PC-3 (cell line): ENCODE measurements around the gene HSPA6. TPM values are rescaled to one million over a fixed set of nuclear protein-coding genes. Genes with fewer than 3 reads are reported as not detected.

ENCODE experiments used
- ATAC-seq: fragments of 200-7000 bp; cut with Tn5 transposase; 2 replicates; pipeline ENCODE4 v1.9.1; 2020; ENCODE audit warnings: mild to moderate bottlenecking, moderate library complexity
- BruUV-seq: library from RNA; stranded (reverse); fragments of 400-500 nt; replicated peaks from 2 replicates; lab custom pipeline; 2021; lab: Mats Ljungman, UMichigan
- CTCF ChIA-PET: fragments of 300-600 bp; sonication (Branson Sonifier 250); formaldehyde crosslinking; loops from one replicate; lab custom pipeline; 2022; ENCODE audit warnings: antibody characterized with exemption; lab: Charles Lee
- POLR2A ChIA-PET: fragments of 300-600 bp; sonication (Branson Sonifier 250); formaldehyde crosslinking; loops from one replicate; lab custom pipeline; 2022; ENCODE audit warnings: antibody characterized with exemption; ENCODE audit not compliant: unreplicated experiment; lab: Charles Lee
- DNase-seq: peaks from one replicate; pipeline ENCODE4 v3.0.0-alpha.2; 2015
- H2AFZ ChIP-seq: fragments of 300-600 bp; sonication (generic); 2 replicates; pipeline ENCODE4 v1.6.0; 2016; ENCODE audit warnings: antibody characterized with exemption, low read length
- H3F3A ChIP-seq: fragments of 300-600 bp; sonication (generic); one replicate; pipeline ENCODE4 v1.6.0; 2017; ENCODE audit warnings: antibody characterized with exemption, low read length, control low read depth, mild to moderate bottlenecking; ENCODE audit not compliant: unreplicated experiment
- H3K27ac ChIP-seq: fragments of 300-600 bp; sonication (generic); 2 replicates; pipeline ENCODE4 v1.5.1; 2016; ENCODE audit warnings: mild to moderate bottlenecking, low read length
- H3K27me3 ChIP-seq: fragments of 300-600 bp; sonication (generic); 2 replicates; pipeline ENCODE4 v1.6.1; 2016; ENCODE audit warnings: low read length, mixed read lengths
- H3K36me3 ChIP-seq: fragments of 300-600 bp; sonication (generic); 2 replicates; pipeline ENCODE4 v1.6.1; 2016; ENCODE audit warnings: low read depth, mixed run types, low read length, mixed read lengths
- H3K4me1 ChIP-seq: fragments of 300-600 bp; sonication (generic); 2 replicates; pipeline ENCODE4 v1.5.1; 2016; ENCODE audit warnings: low read length; ENCODE audit not compliant: insufficient read depth
- H3K4me2 ChIP-seq: fragments of 300-600 bp; sonication (generic); 2 replicates; pipeline ENCODE4 v1.6.0; 2016; ENCODE audit warnings: low read length
- H3K4me3 ChIP-seq: fragments of 300-600 bp; sonication (generic); 2 replicates; pipeline ENCODE4 v1.5.1; 2016; ENCODE audit warnings: mild to moderate bottlenecking, low read length, mixed read lengths
- H3K79me2 ChIP-seq: fragments of 300-600 bp; sonication (generic); 2 replicates; pipeline ENCODE4 v1.6.1; 2017; ENCODE audit warnings: low read length, mixed read lengths
- H3K9ac ChIP-seq: fragments of 300-600 bp; sonication (generic); 2 replicates; pipeline ENCODE4 v1.6.0; 2016; ENCODE audit warnings: mild to moderate bottlenecking, low read length
- H3K9me2 ChIP-seq: fragments of 300-600 bp; sonication (generic); replicated peaks from 2 replicates; pipeline ENCODE4 v1.6.1; 2016; ENCODE audit warnings: mixed run types, low read length, mixed read lengths
- H3K9me3 ChIP-seq: fragments of 300-600 bp; sonication (generic); 2 replicates; pipeline ENCODE4 v1.6.1; 2016; ENCODE audit warnings: low read length, mixed read lengths
- H4K20me1 ChIP-seq: fragments of 300-600 bp; sonication (generic); 2 replicates; pipeline ENCODE4 v1.6.1; 2016; ENCODE audit warnings: low read length, mixed read lengths
- CTCF ChIP-seq: fragments of 300-600 bp; sonication (generic); conservative IDR thresholded peaks from 2 replicates; pipeline ENCODE4 v1.5.1; 2017; ENCODE audit warnings: antibody characterized with exemption, low read depth, mild to moderate bottlenecking, low read length
- EZH2 ChIP-seq: fragments of 300-600 bp; sonication (generic); IDR thresholded peaks from one replicate; pipeline ENCODE4 v1.6.1; 2017; ENCODE audit warnings: antibody characterized with exemption, mild to moderate bottlenecking, low read length; ENCODE audit not compliant: unreplicated experiment
- EZH2phosphoT487 ChIP-seq: fragments of 300-600 bp; sonication (generic); IDR thresholded peaks from 2 replicates; pipeline ENCODE4 v1.6.1; 2018; ENCODE audit warnings: mild to moderate bottlenecking, antibody characterized with exemption, low read length, borderline replicate concordance
- intact Hi-C: fragments of 100-400 bp; cut with micrococcal nuclease; formaldehyde crosslinking; loops from 2 replicates; pipeline ENCODE4 v1.9.0; 2023
- total RNA-seq: library from RNA; depleted of rRNA; stranded (reverse); fragments of >200 nt; gene quantifications from 2 replicates; pipeline ENCODE4 v1.2.3, GENCODE V29; 2014

Gene HSPA6
- total RNA-seq, 1 experiment from 2014 or later: 4.3 TPM

DNA sequence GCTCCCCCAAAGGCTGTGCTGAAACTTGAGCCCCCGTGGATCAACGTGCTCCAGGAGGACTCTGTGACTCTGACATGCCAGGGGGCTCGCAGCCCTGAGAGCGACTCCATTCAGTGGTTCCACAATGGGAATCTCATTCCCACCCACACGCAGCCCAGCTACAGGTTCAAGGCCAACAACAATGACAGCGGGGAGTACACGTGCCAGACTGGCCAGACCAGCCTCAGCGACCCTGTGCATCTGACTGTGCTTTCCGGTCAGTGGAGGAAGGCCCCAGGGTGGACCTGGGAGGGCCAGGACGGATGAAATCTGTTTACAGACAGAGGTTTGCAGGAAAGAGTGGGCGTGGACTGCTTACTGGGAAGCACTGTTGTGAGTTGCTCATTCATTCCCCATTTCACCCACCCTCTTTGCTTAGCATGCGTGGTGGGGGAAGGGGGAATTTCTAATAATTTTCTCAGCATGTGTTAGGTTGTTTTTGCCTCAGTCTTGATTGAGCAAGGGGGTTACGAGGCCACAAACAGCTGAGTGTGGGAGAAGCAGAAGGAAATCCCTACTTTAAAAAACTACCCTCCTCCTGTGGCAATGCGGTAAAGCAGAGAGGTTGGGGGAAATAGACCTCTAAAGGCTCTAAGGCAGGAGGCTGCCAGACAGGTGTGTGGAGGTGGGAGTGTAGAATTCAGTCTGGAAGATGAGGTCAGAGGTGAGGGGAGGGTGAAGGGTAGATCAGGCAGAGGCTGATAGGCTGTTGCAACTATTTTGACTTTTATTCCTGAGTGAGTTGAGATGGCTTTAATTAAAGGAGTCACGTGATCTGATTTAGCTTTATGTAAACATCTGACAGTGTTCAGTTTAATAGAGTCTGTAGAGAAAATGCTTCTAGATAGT, 17.8 kb upstream of the HSPA6 start:
- ChIA-PET CTCF (no interaction called here), POLR2A (no interaction called here)
- Histone ChIP-seq H3K4me2 (no peak overlapping the region), H2AFZ (0 out of 2 replicates have a peak overlapping the region, but pooled peaks have one; percentile 33), H3K9ac (no peak overlapping the region), H3K9me3 (no peaks in the 10 kb centered on the region), H3K27ac (no peak overlapping the region), H3F3A (no peaks in the 10 kb centered on the region), H3K36me3 (no peaks in the 10 kb centered on the region), H3K4me3 (no peak overlapping the region), H4K20me1 (no peaks in the 10 kb centered on the region), H3K9me2 (no peaks in the 10 kb centered on the region), H3K79me2 (no peaks in the 10 kb centered on the region), H3K4me1 (0 out of 2 replicates have a peak, but pooled peaks cover 4% of the 10 kb centered on the region), H3K27me3 (no peaks in the 10 kb centered on the region)
- DNase-seq (no peak), ATAC-seq (peak; percentile 67)
- BruUV-seq: no TSS peak
- TF ChIP-seq EZH2phosphoT487 (no peak), EZH2 (no peak), CTCF (no peak)
- intact Hi-C loops: no loop called here

GRCh38 chr1:161510477-161510876, 13.9 kb upstream of the HSPA6 start:
- no peaks in the 10 kb centered on the region for H3F3A ChIP-seq
- H4K20me1 ChIP-seq: no peaks in the 10 kb centered on the region
- TF ChIP-seq EZH2 (no peak), EZH2phosphoT487 (no peak), CTCF (no peak)
- no peaks in the 10 kb centered on the region for H3K79me2 ChIP-seq
- DNase-seq (no peak), ATAC-seq (no peak)
- intact Hi-C loops: no loop called here
- CTCF ChIA-PET: no interaction called here
- H3K9ac ChIP-seq: no peak overlapping the region
- no peaks in the 10 kb centered on the region for H3K9me3 ChIP-seq
- H3K27me3 ChIP-seq: no peaks in the 10 kb centered on the region
- no peak overlapping the region for H3K4me3 ChIP-seq
- POLR2A ChIA-PET: no interaction called here
- BruUV-seq: no TSS peak
- no peaks in the 10 kb centered on the region for H3K9me2 ChIP-seq
- peaks cover 10% of the 10 kb centered on the region for H3K4me1 ChIP-seq
- no peaks in the 10 kb centered on the region for H3K36me3 ChIP-seq
- H3K27ac ChIP-seq: no peak overlapping the region
- H2AFZ ChIP-seq: no peak overlapping the region
- H3K4me2 ChIP-seq: no peak overlapping the region
